ENCODE data around the gene PLCB4.

Gene PLCB4

DNA sequence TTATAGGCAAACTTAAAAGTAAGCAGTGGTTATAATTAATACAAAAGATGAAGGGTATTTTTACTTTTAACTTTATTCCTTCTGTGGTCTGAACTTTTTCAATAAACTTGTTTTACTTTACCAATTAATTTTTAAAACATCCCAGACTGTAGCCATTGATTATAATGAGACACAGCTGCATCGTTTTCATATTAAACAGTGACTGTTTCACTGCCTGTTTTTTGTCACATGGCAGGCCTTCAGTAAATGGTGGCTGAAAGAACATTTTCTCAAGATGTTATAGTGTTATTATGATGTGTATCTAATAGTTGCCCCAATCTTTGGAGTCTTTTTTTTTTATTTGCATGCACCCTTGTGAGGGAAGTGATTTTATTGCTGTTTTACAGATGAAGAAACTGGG lies 95.1 kb downstream of the PLCB4 start:
- TF ChIP-seq, protein P1, sequence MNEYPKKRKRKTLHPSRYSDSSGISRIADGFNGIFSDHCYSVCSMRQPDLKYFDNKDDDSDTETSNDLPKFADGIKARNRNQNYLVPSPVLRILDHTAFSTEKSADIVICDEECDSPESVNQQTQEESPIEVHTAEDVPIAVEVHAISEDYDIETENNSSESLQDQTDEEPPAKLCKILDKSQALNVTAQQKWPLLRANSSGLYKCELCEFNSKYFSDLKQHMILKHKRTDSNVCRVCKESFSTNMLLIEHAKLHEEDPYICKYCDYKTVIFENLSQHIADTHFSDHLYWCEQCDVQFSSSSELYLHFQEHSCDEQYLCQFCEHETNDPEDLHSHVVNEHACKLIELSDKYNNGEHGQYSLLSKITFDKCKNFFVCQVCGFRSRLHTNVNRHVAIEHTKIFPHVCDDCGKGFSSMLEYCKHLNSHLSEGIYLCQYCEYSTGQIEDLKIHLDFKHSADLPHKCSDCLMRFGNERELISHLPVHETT (tag by site-specific recombination; IDR thresholded peaks at IDR 0.05) = no peak
- TF ChIP-seq ZNF214 (tag by site-specific recombination; IDR thresholded peaks at IDR 0.05; ENCODE audit: borderline replicate concordance) (no peak), ZNF510 (tag by site-specific recombination; IDR thresholded peaks at IDR 0.05; ENCODE audit: insufficient replicate concordance) (no peak), ZNF24 (tag by site-specific recombination; IDR thresholded peaks at IDR 0.05) (no peak), ZFP3 (tag by site-specific recombination; IDR thresholded peaks at IDR 0.05; ENCODE audit: low read depth) (no peak), ZNF837 (tag by site-specific recombination; IDR thresholded peaks at IDR 0.05) (no peak), IKZF3 (tag by site-specific recombination; IDR thresholded peaks at IDR 0.05) (no peak), ZXDB (tag by site-specific recombination; IDR thresholded peaks at IDR 0.05) (no peak), YY2 (tag by site-specific recombination; IDR thresholded peaks at IDR 0.05) (no peak), GLIS1 (tag by site-specific recombination; IDR thresholded peaks at IDR 0.05) (no peak), ZNF248 (tag by site-specific recombination; IDR thresholded peaks at IDR 0.05) (no peak), ZNF585B (tag by site-specific recombination; IDR thresholded peaks at IDR 0.05) (no peak)
- TF ChIP-seq, protein P2, sequence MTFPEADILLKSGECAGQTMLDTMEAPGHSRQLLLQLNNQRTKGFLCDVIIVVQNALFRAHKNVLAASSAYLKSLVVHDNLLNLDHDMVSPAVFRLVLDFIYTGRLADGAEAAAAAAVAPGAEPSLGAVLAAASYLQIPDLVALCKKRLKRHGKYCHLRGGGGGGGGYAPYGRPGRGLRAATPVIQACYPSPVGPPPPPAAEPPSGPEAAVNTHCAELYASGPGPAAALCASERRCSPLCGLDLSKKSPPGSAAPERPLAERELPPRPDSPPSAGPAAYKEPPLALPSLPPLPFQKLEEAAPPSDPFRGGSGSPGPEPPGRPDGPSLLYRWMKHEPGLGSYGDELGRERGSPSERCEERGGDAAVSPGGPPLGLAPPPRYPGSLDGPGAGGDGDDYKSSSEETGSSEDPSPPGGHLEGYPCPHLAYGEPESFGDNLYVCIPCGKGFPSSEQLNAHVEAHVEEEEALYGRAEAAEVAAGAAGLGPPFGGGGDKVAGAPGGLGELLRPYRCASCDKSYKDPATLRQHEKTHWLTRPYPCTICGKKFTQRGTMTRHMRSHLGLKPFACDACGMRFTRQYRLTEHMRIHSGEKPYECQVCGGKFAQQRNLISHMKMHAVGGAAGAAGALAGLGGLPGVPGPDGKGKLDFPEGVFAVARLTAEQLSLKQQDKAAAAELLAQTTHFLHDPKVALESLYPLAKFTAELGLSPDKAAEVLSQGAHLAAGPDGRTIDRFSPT (tag by site-specific recombination; IDR thresholded peaks at IDR 0.05) = no peak
- TF ChIP-seq, protein P3, sequence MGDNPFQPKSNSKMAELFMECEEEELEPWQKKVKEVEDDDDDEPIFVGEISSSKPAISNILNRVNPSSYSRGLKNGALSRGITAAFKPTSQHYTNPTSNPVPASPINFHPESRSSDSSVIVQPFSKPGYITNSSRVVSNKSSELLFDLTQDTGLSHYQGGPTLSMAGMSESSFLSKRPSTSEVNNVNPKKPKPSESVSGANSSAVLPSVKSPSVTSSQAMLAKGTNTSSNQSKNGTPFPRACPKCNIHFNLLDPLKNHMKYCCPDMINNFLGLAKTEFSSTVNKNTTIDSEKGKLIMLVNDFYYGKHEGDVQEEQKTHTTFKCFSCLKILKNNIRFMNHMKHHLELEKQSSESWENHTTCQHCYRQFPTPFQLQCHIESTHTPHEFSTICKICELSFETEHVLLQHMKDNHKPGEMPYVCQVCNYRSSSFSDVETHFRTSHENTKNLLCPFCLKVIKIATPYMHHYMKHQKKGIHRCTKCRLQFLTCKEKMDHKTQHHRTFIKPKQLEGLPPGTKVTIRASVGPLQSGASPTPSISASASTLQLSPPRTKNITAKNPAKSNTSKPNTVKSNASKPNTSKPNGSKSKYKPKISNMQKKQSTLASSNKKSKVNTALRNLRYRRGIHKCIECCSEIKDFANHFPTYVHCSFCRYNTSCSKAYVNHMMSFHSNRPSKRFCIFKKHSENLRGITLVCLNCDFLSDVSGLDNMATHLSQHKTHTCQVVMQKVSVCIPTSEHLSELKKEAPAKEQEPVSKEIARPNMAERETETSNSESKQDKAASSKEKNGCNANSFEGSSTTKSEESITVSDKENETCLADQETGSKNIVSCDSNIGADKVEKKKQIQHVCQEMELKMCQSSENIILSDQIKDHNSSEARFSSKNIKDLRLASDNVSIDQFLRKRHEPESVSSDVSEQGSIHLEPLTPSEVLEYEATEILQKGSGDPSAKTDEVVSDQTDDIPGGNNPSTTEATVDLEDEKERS (tag by site-specific recombination; IDR thresholded peaks at IDR 0.05) = no peak
- TF ChIP-seq, protein P4, sequence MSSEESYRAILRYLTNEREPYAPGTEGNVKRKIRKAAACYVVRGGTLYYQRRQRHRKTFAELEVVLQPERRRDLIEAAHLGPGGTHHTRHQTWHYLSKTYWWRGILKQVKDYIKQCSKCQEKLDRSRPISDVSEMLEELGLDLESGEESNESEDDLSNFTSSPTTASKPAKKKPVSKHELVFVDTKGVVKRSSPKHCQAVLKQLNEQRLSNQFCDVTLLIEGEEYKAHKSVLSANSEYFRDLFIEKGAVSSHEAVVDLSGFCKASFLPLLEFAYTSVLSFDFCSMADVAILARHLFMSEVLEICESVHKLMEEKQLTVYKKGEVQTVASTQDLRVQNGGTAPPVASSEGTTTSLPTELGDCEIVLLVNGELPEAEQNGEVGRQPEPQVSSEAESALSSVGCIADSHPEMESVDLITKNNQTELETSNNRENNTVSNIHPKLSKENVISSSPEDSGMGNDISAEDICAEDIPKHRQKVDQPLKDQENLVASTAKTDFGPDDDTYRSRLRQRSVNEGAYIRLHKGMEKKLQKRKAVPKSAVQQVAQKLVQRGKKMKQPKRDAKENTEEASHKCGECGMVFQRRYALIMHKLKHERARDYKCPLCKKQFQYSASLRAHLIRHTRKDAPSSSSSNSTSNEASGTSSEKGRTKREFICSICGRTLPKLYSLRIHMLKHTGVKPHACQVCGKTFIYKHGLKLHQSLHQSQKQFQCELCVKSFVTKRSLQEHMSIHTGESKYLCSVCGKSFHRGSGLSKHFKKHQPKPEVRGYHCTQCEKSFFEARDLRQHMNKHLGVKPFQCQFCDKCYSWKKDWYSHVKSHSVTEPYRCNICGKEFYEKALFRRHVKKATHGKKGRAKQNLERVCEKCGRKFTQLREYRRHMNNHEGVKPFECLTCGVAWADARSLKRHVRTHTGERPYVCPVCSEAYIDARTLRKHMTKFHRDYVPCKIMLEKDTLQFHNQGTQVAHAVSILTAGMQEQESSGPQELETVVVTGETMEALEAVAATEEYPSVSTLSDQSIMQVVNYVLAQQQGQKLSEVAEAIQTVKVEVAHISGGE (tag by site-specific recombination; conservative IDR thresholded peaks at IDR 0.05; ENCODE audit: low read depth) = no peak
- ChIA-PET POLR2A (no interaction called here), CTCF (no interaction called here)

DNA sequence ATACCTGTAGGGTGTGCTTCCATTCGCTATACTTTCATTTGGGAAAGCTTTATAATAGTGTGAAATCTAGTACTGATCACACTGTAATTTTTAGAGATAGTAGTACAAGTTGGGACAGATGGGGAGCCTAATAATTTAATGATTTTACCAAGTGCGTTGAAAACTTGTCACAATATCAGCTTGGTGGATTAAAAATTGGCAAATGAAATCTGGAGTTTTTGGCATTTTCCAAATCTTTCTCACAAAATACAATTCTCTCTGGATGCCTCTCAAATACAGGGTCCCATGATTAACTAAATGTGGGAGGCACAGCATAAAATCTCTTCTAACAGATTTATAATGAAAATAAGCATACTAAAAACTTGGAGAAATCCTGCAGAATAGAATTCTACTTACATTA lies 96.4 kb downstream of the PLCB4 start:
- no peaks in the 10 kb centered on the region for H3K9me3 ChIP-seq (ENCODE audit: control insufficient read depth, insufficient read depth, low read depth, low read length)
- no peak overlapping the region for H3K4me3 ChIP-seq (ENCODE audit: low read depth, low read length)
- H3K36me3 ChIP-seq (ENCODE audit: control insufficient read depth in 2 of 2, insufficient read depth in 1 of 2, low read length in 2 of 2) = no peaks in the 10 kb centered on the region
- no peak overlapping the region for H3K27ac ChIP-seq (ENCODE audit: extremely low read depth, low read depth, low read length)
- TF ChIP-seq, protein P5, sequence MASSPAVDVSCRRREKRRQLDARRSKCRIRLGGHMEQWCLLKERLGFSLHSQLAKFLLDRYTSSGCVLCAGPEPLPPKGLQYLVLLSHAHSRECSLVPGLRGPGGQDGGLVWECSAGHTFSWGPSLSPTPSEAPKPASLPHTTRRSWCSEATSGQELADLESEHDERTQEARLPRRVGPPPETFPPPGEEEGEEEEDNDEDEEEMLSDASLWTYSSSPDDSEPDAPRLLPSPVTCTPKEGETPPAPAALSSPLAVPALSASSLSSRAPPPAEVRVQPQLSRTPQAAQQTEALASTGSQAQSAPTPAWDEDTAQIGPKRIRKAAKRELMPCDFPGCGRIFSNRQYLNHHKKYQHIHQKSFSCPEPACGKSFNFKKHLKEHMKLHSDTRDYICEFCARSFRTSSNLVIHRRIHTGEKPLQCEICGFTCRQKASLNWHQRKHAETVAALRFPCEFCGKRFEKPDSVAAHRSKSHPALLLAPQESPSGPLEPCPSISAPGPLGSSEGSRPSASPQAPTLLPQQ (tag by site-specific recombination; IDR thresholded peaks at IDR 0.05) = no peak
- TF ChIP-seq ZNF629 (tag by site-specific recombination; IDR thresholded peaks at IDR 0.05) = no peak
- TF ChIP-seq ZNF266 (tag by site-specific recombination; IDR thresholded peaks at IDR 0.05; ENCODE audit: low read depth) = no peak
- no peak for TF ChIP-seq ZNF223 (tag by site-specific recombination; IDR thresholded peaks at IDR 0.05)
- no peak for TF ChIP-seq SETDB1 (IDR thresholded peaks at IDR 0.05; ENCODE audit: insufficient read length, low read length)
- TF ChIP-seq ZNF404 (tag by site-specific recombination; IDR thresholded peaks at IDR 0.05) = no peak
- POLR2A ChIA-PET = no interaction called here
- H3K4me1 ChIP-seq (ENCODE audit: control insufficient read depth, insufficient read depth, low read length) = peaks cover 9% of the 10 kb centered on the region
- CTCF ChIA-PET = no interaction called here

More for the DNA sequence above, 95.1 kb downstream of the PLCB4 start:
- Histone ChIP-seq H3K4me3 (ENCODE audit: low read depth, low read length) (no peak overlapping the region), H3K9me3 (ENCODE audit: control insufficient read depth, insufficient read depth, low read depth, low read length) (no peaks in the 10 kb centered on the region), H3K36me3 (ENCODE audit: control insufficient read depth in 2 of 2, insufficient read depth in 1 of 2, low read length in 2 of 2) (no peaks in the 10 kb centered on the region), H3K4me1 (ENCODE audit: control insufficient read depth, insufficient read depth, low read length) (peaks cover 9% of the 10 kb centered on the region), H3K27ac (ENCODE audit: extremely low read depth, low read depth, low read length) (no peak overlapping the region)

Measured in HEK293 (cell line).